H1 (cell line): ENCODE measurements around the gene TROAP. TPM values are rescaled to one million over a fixed set of nuclear protein-coding genes. Genes with fewer than 3 reads are reported as not detected.

ENCODE experiments used
- CTCF ChIA-PET: fragments of 300-600 bp; sonication (Branson Sonifier 250); formaldehyde crosslinking; loops from one replicate; lab custom pipeline; 2021; ENCODE audit not compliant: partially characterized antibody; lab: Charles Lee
- POLR2A ChIA-PET: fragments of 300-600 bp; sonication (Branson Sonifier 250); formaldehyde crosslinking; loops from one replicate; lab custom pipeline; 2021; ENCODE audit warnings: inconsistent platforms; ENCODE audit not compliant: partially characterized antibody; lab: Charles Lee
- DNase-seq, 2 experiments: peaks; one replicate each; pipeline versions ENCODE4 v3.0.0 to v3.0.0-alpha.2; 2010 to 2022; ENCODE audit warnings: low spot score in 2 of 2, low read depth in 1 of 2, mixed read lengths in 1 of 2
- FAIRE-seq: peaks from 2 replicates; lab custom pipeline; 2011; peaks lifted over from hg19 to GRCh38; lab: Jason Lieb, UNC
- H2AFZ ChIP-seq: 2 replicates; pipeline ENCODE4 v1.8.1; 2012; ENCODE audit warnings: low read length, inconsistent platforms
- H2AK5ac ChIP-seq: 2 replicates; pipeline ENCODE4 v1.6.1; 2013; ENCODE audit warnings: low read depth, low read length
- H2BK120ac ChIP-seq: replicated peaks from 2 replicates; pipeline ENCODE3; 2013; ENCODE audit warnings: low read depth, low read length, inconsistent platforms
- H2BK12ac ChIP-seq: 2 replicates; pipeline ENCODE4 v1.6.1; 2013; ENCODE audit warnings: low read depth, low read length
- H2BK15ac ChIP-seq: 2 replicates; pipeline ENCODE4 v1.6.1; 2013; ENCODE audit warnings: low read length
- H2BK20ac ChIP-seq: 2 replicates; pipeline ENCODE4 v1.6.1; 2013; ENCODE audit warnings: low read length
- H2BK5ac ChIP-seq: 2 replicates; pipeline ENCODE4 v1.6.1; 2013; ENCODE audit warnings: low read depth, low read length
- H3K14ac ChIP-seq: 2 replicates; pipeline ENCODE4 v1.6.1; 2013; ENCODE audit warnings: inconsistent platforms; ENCODE audit not compliant: insufficient read length
- H3K18ac ChIP-seq: 2 replicates; pipeline ENCODE4 v1.6.1; 2013; ENCODE audit warnings: low read length; ENCODE audit errors: extremely low read depth
- H3K23ac ChIP-seq: 2 replicates; pipeline ENCODE4 v1.6.1; 2013; ENCODE audit warnings: inconsistent platforms; ENCODE audit not compliant: insufficient read length
- H3K23me2 ChIP-seq: 2 replicates; pipeline ENCODE4 v1.6.1; 2013; ENCODE audit warnings: low read depth, low read length
- H3K27ac ChIP-seq: 2 replicates; pipeline ENCODE4 v1.6.1; 2011; ENCODE audit warnings: low read depth, low read length, inconsistent platforms
- H3K27me3 ChIP-seq, 4 experiments: replicated peaks in 1 of 4; 1 replicate in 1 of 4; 2 replicates in 3 of 4; pipeline versions ENCODE4 v1.6.1 to v1.8.1; 2011 to 2013; ENCODE audit warnings: low read length in 3 of 4, mild to moderate bottlenecking in 3 of 4, inconsistent platforms in 2 of 4, mixed read lengths in 2 of 4, moderate library complexity in 1 of 4; ENCODE audit not compliant: control insufficient read depth in 3 of 4, insufficient read depth in 3 of 4; ENCODE audit errors: extremely low read depth in 1 of 4
- H3K36me3 ChIP-seq, 4 experiments: 2 replicates each; pipeline versions ENCODE4 v1.6.1 to v1.8.1; 2011 to 2013; ENCODE audit warnings: mild to moderate bottlenecking in 4 of 4, low read length in 3 of 4, moderate library complexity in 2 of 4, control low read depth in 1 of 4, inconsistent platforms in 1 of 4; ENCODE audit not compliant: insufficient read depth in 4 of 4, control insufficient read depth in 2 of 4
- H3K4ac ChIP-seq: replicated peaks from 2 replicates; pipeline ENCODE3; 2013; ENCODE audit warnings: low read length, low read depth, mixed read lengths, inconsistent platforms; ENCODE audit not compliant: insufficient read length
- H3K4me1 ChIP-seq, 4 experiments: replicated peaks in 1 of 4; 1 replicate in 1 of 4; 2 replicates in 3 of 4; pipeline versions ENCODE4 v1.6.1 to v1.8.1; 2011 to 2013; ENCODE audit warnings: low read length in 3 of 4, inconsistent platforms in 2 of 4, mixed read lengths in 1 of 4; ENCODE audit not compliant: insufficient read depth in 4 of 4, control insufficient read depth in 3 of 4
- H3K4me2 ChIP-seq, 2 experiments: 2 replicates each; pipeline versions ENCODE4 v1.6.1 to v1.8.1; 2011 to 2013; ENCODE audit warnings: low read depth in 2 of 2, low read length in 2 of 2, control low read depth in 1 of 2, inconsistent platforms in 1 of 2, mild to moderate bottlenecking in 1 of 2; ENCODE audit not compliant: insufficient read depth in 1 of 2
- H3K4me3 ChIP-seq, 4 experiments: fragments of 200-600, 300-600 bp in 1 of 4; sonication (generic), shearing (Covaris generic), sonication (Bioruptor Twin) in 1 of 4; 2 replicates each; pipeline versions ENCODE4 v1.5.1 to v1.8.1; 2011 to 2016; ENCODE audit warnings: low read length in 4 of 4, low read depth in 3 of 4, control low read depth in 2 of 4, inconsistent platforms in 2 of 4, mild to moderate bottlenecking in 2 of 4, mixed read lengths in 1 of 4, moderate library complexity in 1 of 4; ENCODE audit not compliant: insufficient read depth in 2 of 4; ENCODE audit errors: extremely low read depth in 1 of 4
- H3K56ac ChIP-seq: replicated peaks from 2 replicates; pipeline ENCODE3; 2013; ENCODE audit warnings: low read depth, mild to moderate bottlenecking, mixed read lengths, low read length, inconsistent platforms; ENCODE audit not compliant: insufficient read length
- H3K79me1 ChIP-seq: 2 replicates; pipeline ENCODE4 v1.6.1; 2013; ENCODE audit warnings: low read depth, low read length, control low read depth
- H3K79me2 ChIP-seq, 2 experiments: 2 replicates each; pipeline versions ENCODE4 v1.6.1 to v1.8.1; 2012 to 2013; ENCODE audit warnings: low read length in 2 of 2, mild to moderate bottlenecking in 2 of 2, inconsistent platforms in 1 of 2; ENCODE audit not compliant: insufficient read depth in 2 of 2, control insufficient read depth in 1 of 2
- H3K9ac ChIP-seq, 4 experiments: replicated peaks in 1 of 4; 1 replicate in 1 of 4; 2 replicates in 3 of 4; pipeline versions ENCODE4 v1.6.1 to v1.8.1; 2011 to 2013; ENCODE audit warnings: low read depth in 3 of 4, low read length in 3 of 4, control low read depth in 2 of 4, mild to moderate bottlenecking in 2 of 4, moderate library complexity in 2 of 4, inconsistent platforms in 1 of 4; ENCODE audit errors: extremely low read depth in 1 of 4
- H3K9me3 ChIP-seq, 2 experiments: 2 replicates each; pipeline versions ENCODE4 v1.6.1 to v1.8.1; 2012 to 2013; ENCODE audit warnings: mild to moderate bottlenecking in 2 of 2, moderate library complexity in 2 of 2, control low read depth in 1 of 2, inconsistent platforms in 1 of 2, low read depth in 1 of 2, low read length in 1 of 2, mixed read lengths in 1 of 2; ENCODE audit not compliant: insufficient read depth in 2 of 2
- H4K20me1 ChIP-seq, 2 experiments: replicated peaks in 1 of 2; 2 replicates each; pipeline versions ENCODE3 to v1.8.1; 2011 to 2013; ENCODE audit warnings: inconsistent platforms in 2 of 2, low read length in 2 of 2, mild to moderate bottlenecking in 1 of 2; ENCODE audit not compliant: insufficient read depth in 2 of 2, control insufficient read depth in 1 of 2
- H4K5ac ChIP-seq: 2 replicates; pipeline ENCODE4 v1.6.1; 2013; ENCODE audit warnings: low read length, low read depth, mixed read lengths, inconsistent platforms; ENCODE audit not compliant: insufficient read length
- H4K8ac ChIP-seq: 2 replicates; pipeline ENCODE4 v1.8.0; 2013; ENCODE audit warnings: mild to moderate bottlenecking, moderate library complexity, low read length, inconsistent platforms; ENCODE audit not compliant: insufficient read depth; ENCODE audit errors: extremely low read depth
- H4K91ac ChIP-seq: replicated peaks from 2 replicates; pipeline ENCODE3; 2013; ENCODE audit warnings: low read length, mixed read lengths, inconsistent platforms; ENCODE audit not compliant: insufficient read length
- GABPA ChIP-seq: IDR thresholded peaks from 2 replicates; pipeline ENCODE4 v1.6.1; 2011; ENCODE audit warnings: mild to moderate bottlenecking, low read length, moderate library complexity, borderline replicate concordance; ENCODE audit not compliant: insufficient read depth
- GTF2F1 ChIP-seq: IDR thresholded peaks from 2 replicates; pipeline ENCODE4 v1.6.1; 2012; ENCODE audit warnings: low read depth, low read length, improper control_type of control experiment, borderline replicate concordance
- JUN ChIP-seq: IDR thresholded peaks from 2 replicates; pipeline ENCODE4 v1.6.1; 2011; ENCODE audit warnings: low read depth, mild to moderate bottlenecking, improper control_type of control experiment, low read length
- RBBP5 ChIP-seq: IDR thresholded peaks from 2 replicates; pipeline ENCODE4 v1.7.1; 2012; ENCODE audit warnings: low read depth, mild to moderate bottlenecking, inconsistent platforms, low read length, moderate library complexity, borderline replicate concordance
- SAP30 ChIP-seq: fragments of 300-600 bp; sonication (generic); IDR thresholded peaks from 2 replicates; pipeline ENCODE4 v1.7.1; 2012; ENCODE audit warnings: low read length, moderate library complexity, mild to moderate bottlenecking, inconsistent platforms; ENCODE audit not compliant: insufficient read depth, insufficient replicate concordance
- SIN3A ChIP-seq, 2 experiments: IDR thresholded peaks in 1 of 2; conservative IDR thresholded peaks in 1 of 2; 2 replicates each; pipeline ENCODE4 v1.6.1; 2011 to 2012; ENCODE audit warnings: low read length in 2 of 2, improper control_type of control experiment in 1 of 2, low read depth in 1 of 2, mild to moderate bottlenecking in 1 of 2
- SIX5 ChIP-seq: IDR thresholded peaks from 2 replicates; pipeline ENCODE4 v1.6.1; 2011; ENCODE audit warnings: mild to moderate bottlenecking, low read depth, low read length
- ZNF274 ChIP-seq: IDR thresholded peaks from 2 replicates; pipeline ENCODE4 v1.7.0; 2012; ENCODE audit warnings: low read length, borderline replicate concordance; ENCODE audit errors: extremely low read depth
- WGBS, 2 experiments: shearing (Covaris generic) in 1 of 2; methylation state at CpG; one replicate each; pipeline versions ENCODE4 v1.1.6 to v1.1.7; 2013 to 2015; ENCODE audit warnings: low lambda C conversion rate in 2 of 2, mixed read lengths in 2 of 2, inconsistent platforms in 1 of 2, low coverage in 1 of 2, missing lambda C conversion rate in 1 of 2; ENCODE audit not compliant: insufficient replicate concordance in 2 of 2, insufficient coverage in 1 of 2, insufficient read length in 1 of 2; ENCODE audit errors: extremely low coverage in 1 of 2, missing lambda C conversion rate in 1 of 2; 5-methylcytosine and 5-hydroxymethylcytosine counted together
- polyA plus RNA-seq, 7 experiments: library from polyadenylated mRNA; depleted of rRNA in 3 of 7; stranded (reverse) in 5 of 7; unstranded in 2 of 7; fragments of >200 nt in 5 of 7; fragments of 200-250 nt in 2 of 7; gene quantifications; 1 replicate in 5 of 7; 2 replicates in 1 of 7; 4 replicates in 1 of 7; pipeline versions ENCODE4 v1.2.1 to v1.2.3, GENCODE V29; 2011 to 2013; ENCODE audit warnings: missing spikeins in 2 of 7, mixed read lengths in 2 of 7
- total RNA-seq: library from RNA; stranded (reverse); fragmentation: NEBNext Ultra II Directional; extraction: Animal tissue kit (Norgen Biotek cat#: 25700); gene quantifications from 2 replicates; pipeline ENCODE4 v1.2.1, GENCODE V29; 2021
- TF ChIP-seq, protein P1 (sequence below): IDR thresholded peaks from 2 replicates; pipeline ENCODE4 v1.6.1; 2012; ENCODE audit warnings: inconsistent platforms

Gene TROAP
- total and polyA plus RNA-seq, 2 of the 8 experiments (the other 6 are each of a cell fraction or from before 2014, with no cell fraction given): 36.7 to 52.0 TPM

DNA sequence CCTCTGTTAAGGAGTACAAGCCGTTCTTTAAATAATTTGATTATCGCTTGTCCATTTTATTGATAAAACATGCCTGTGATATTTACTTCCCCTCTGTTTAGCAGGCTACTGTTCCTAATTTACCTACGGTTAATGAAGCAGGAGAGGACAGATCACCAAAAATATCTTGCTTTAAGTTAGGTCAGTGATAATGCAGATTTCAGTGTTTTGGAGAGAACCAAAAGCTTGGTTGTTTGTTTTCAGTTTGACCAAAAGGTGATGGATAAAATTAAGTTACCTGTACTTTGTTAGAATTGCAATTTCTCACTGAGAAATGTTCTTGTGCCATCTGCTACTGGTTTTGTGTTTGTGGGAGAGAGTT is 45.2 kb downstream of the TROAP start:
- no peak overlapping the region for H3K23ac ChIP-seq
- no peak for FAIRE-seq
- TF ChIP-seq GTF2F1 (no peak), ZNF274 (no peak), SAP30 (no peak), RBBP5 (no peak), SIN3A (conservative IDR thresholded peaks at IDR 0.05 in 1 of 2, IDR thresholded peaks at IDR 0.05 in 1 of 2; ENCODE audit: low read depth in 1 of 2, low read length in 2 of 2) (no peak), SIX5 (no peak), JUN (no peak), GABPA (no peak)
- TF ChIP-seq, protein P1, sequence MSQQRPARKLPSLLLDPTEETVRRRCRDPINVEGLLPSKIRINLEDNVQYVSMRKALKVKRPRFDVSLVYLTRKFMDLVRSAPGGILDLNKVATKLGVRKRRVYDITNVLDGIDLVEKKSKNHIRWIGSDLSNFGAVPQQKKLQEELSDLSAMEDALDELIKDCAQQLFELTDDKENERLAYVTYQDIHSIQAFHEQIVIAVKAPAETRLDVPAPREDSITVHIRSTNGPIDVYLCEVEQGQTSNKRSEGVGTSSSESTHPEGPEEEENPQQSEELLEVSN: no peak
- H3K4me1 ChIP-seq: peaks cover 0 to 8% (median 2%) of the 10 kb centered on the region in 4 experiments; a peak in 3 of 7 replicates
- H2BK15ac ChIP-seq: no peak overlapping the region
- no peak overlapping the region for H3K4ac ChIP-seq
- H3K27ac ChIP-seq: no peak overlapping the region
- no peak overlapping the region for H2BK20ac ChIP-seq
- no peak overlapping the region for H3K14ac ChIP-seq
- peak overlapping the region; percentile 80 to 95 (median 86) for H3K4me3 ChIP-seq
- no peak overlapping the region for H4K8ac ChIP-seq
- H3K56ac ChIP-seq: no peak overlapping the region
- peaks cover 0 to 3% (median 0%) of the 10 kb centered on the region in 4 experiments; a peak in 3 of 7 replicates for H3K27me3 ChIP-seq
- no peaks in the 10 kb centered on the region for H3K79me1 ChIP-seq
- H3K9me3 ChIP-seq: no peaks in the 10 kb centered on the region
- no peak overlapping the region for H4K5ac ChIP-seq
- no peak overlapping the region for H4K91ac ChIP-seq
- no peak overlapping the region for H2BK12ac ChIP-seq
- H3K4me2 ChIP-seq: peak overlapping the region; percentile 78 to 86
- no peak overlapping the region for H2BK120ac ChIP-seq
- H4K20me1 ChIP-seq: no peaks in the 10 kb centered on the region
- H2AFZ ChIP-seq: no peak overlapping the region
- H3K36me3 ChIP-seq: no peaks in the 10 kb centered on the region
- H3K18ac ChIP-seq: no peak overlapping the region
- H2BK5ac ChIP-seq: no peak overlapping the region
- peak overlapping the region in 1 of 4 experiments; percentile 62; a peak in 3 of 7 replicates for H3K9ac ChIP-seq
- 34% methylated on average over 3 of the region's 3 CpGs; no CpG with 5 or more reads in 1 of the 2 experiments for WGBS, 2 experiments
- H3K23me2 ChIP-seq: peaks cover 9% of the 10 kb centered on the region
- peaks cover 4 to 51% of the 10 kb centered on the region in 2 experiments for H3K79me2 ChIP-seq
- DNase-seq: no peak
- no peak overlapping the region for H2AK5ac ChIP-seq
- ChIA-PET POLR2A (interaction anchor here (1.0 kb wide), 1 partner anchor 21 kb away, joined by 3 read pairs; no protein-coding TSS in a partner anchor), CTCF (interaction anchor here (0.9 to 26.7 kb wide), 5 partner anchors 10 to 212 kb away, joined by 3 to 538 read pairs (median 8); no protein-coding TSS in a partner anchor)
